Measurements from ENCODE around the gene CCDC183.
"Not testable (repeated sequence)": the region's sequence is repeated elsewhere in the genome, so short reads cannot be mapped to it uniquely, and the experiment has no call there.

Gene CCDC183

DNA sequence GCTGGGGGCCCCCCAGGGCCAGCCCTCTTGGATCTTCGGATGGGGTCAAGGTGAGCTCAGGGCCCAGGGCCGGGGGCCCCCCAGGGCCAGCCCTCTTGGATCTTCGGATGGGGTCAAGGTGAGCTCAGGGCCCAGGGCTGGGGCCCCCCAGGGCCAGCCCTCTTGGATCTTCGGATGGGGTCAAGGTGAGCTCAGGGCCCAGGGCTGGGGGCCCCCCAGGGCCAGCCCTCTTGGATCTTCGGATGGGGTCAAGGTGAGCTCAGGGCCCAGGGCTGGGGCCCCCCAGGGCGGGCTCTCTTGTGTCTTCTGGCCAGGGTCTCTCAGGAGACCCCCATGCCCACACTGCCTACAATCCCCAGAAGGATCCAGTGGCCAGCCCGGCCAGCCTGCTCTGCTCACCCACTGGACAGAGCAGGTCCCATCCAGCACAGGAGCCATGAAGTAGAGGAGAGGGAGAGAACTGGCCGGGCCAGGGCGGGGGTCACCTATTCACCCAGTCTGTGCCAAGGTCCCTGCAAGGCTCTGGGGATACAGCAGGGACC, 6.9 kb downstream of the CCDC183 start:
- DNase-seq: not testable (repeated sequence)

DNA sequence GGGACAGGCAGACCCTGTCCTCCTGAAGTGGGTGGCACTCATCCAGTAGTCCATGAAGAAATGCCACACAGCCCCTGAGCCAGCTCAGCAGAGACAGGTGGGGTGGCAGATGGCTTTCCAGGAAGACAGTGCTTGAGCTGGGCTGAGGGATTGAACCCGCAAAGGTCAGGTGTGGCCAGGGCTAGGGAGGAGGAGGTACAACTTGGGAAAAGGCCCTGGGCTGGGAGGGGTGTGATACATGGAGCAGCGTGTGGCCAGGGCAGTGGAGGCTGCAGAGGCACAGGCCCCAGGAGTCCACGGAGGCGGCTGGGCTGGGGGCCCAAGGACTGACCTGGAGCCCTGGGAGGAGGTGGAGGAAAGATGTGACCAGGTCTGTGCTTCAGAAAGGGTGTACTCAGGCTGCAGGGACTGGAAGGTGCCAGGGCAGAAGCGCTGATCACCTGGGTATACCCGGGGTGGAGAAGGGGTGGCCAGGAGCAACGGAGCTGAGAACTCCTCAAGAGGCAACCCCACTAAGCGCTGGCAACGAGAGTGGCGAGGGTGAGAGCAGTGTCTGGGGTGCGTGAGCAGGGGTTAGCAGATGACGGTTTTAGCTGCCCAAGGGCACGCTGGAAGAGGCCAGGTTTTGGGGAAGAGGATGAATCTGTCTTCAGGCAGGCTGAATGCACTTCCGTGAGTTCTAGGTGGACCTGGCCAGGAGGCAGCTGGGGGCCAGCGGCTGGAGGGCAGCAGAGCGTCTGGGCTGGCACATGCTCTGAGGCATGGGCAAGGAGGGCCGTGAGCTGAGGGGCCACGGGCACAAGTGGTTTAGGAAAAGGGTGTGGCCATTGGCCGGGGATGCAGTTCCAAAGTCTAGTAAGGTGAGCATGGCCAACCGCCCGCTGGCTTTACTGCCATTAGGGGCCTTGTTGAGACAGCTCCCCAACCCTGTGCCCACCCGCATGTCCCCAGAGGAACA, 7.7 kb downstream of the CCDC183 start:
- DNase-seq: no peak

DNA sequence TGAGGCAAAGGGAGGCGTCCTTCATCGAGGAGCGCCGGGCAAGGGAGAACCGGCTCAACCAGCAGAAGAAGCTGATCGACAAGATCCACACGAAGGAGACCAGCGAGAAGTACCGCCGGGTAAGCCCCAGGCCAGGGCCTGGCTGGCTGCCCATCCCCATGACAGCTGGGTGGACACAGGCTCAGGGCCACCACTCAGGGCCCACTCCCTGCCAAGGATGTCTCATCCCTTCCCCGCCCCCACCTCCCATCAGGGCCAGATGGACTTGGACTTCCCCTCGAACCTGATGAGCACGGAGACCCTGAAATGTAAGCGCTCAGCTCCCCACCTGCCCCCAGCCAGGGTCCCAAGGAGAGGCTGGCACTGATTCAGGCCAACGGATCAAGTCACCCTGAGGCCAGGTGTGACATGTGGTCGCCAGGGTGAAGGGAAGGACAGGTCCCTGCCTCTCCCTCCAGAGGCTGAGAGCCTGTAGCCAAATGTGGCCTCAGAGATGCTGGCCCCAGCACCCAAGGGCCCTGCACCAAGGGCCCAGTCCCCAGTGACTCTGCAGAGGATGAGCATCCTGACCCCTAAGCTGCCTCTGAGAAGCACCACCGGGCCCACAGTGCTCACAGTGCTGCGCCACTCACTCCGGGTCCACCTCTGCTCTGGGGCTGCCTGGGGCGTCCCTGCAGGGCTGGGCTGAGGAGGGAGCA, 8.5 kb downstream of the CCDC183 start:
- DNase-seq: no peak

DNA sequence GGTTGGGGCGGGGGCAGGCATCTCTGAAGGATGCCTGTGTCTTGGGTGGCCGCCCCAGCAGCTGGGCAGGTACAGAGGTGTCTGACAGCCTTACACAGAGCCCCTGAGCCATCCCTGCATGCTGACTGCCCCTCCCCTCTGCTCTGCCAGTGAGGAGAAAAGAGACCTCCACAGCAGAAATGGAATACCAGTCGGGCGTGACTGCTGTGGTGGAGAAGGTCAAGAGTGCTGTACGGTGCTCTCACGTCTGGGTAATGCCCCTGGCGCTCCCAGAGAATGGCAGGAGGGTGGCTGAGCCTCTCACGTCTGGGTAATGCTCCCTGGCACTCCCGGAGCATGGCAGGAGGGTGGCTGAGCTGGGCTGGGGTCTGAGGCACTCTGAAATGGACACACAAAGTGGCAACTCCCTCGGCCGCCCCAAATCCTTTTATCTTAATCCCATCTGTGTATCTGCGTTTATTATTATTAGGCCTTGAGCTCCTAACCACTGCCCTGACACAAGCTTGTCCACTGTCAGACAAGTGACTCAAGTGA, 9.1 kb downstream of the CCDC183 start:
- no peak for DNase-seq

DNA sequence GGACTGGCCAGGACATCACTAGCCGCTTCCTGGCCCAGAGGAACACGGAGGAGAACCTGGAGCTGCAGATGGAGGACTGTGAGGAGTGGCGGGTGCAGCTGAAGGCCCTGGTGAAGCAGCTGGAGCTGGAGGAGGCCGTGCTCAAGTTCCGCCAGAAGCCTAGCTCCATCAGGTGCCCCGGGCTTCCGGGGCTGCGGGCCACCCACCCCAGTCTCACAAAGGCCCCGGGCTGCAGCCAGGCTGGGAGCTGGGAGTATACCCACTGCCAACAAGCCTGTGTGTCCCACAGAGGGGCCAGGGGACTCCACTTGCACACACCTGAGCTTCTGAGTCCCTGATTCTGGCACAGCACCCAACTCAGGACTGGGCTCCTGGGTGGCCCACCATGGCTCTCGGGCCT, 9.9 kb downstream of the CCDC183 start:
- DNase-seq: no peak

DNA sequence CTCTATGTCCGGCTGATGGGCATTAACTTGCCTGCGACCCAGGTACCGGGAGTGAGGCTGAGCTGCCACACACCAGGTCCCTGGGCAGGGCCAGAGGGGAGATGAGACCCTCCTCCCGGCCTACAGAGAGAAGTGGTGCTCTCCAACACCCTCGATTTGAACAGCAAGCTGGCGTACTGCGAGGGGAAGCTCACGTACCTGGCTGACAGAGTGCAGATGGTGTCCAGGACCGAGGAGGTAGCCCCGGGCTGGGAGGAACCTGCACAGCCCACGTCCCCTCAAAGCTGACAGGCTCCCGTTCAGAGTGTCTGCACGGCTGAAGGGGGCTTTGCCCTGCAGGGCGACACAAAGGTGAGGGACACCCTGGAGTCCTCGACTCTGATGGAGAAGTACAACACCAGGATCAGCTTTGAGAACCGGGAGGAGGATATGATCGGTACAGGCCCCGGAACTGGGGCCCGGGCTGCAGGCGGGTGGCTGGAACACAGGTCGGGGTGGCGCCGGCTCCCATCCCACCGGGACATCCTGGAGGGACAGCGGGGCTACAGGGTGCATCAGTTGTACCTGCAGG, 10.6 kb downstream of the CCDC183 start:
- DNase-seq: no peak

DNA sequence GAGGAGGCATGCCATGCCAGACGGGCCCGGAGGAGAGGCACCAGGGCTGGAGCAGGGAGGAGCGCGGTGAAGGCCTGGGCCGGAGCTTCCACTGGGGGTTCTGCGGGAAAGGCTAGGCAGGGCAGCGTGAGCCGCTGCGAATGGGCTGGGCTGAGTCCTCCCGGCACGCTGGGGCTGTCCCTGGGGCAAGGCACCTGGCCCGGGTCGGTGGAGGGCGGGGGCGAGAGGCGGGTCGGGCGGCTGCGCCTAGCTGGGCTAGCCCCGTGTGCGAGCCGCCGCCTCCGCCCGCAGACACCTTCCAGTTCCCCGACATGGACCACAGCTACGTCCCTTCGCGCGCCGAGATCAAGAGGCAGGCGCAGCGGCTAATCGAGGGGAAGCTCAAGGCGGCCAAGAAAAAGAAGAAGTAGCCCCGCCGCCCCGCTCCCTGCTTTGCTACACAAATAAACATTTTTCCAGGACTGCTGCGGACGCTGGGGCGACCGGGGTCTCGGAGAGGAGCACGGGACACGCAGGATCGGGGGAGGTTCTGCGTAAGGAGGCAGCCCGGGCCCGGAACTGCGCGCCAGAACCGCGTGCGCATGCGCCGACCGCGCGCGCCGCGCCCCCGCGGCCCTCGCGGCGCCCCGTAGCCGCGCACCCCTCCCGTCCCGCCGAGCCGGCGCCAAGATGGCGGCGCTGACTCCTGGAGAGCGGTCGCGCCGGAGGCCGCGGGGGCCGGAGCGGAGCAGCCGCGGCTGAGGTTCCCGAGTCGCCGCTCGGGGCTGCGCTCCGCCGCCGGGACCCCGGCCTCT, 11.3 kb downstream of the CCDC183 start, which contains the start of gene RABL6:
Gene RABL6 (plus strand): TSS at position 668 of the 794 bp plus-strand sequence. CDS start 249 bp downstream, outside the sequence.
- peak; percentile 77 for DNase-seq

DNA sequence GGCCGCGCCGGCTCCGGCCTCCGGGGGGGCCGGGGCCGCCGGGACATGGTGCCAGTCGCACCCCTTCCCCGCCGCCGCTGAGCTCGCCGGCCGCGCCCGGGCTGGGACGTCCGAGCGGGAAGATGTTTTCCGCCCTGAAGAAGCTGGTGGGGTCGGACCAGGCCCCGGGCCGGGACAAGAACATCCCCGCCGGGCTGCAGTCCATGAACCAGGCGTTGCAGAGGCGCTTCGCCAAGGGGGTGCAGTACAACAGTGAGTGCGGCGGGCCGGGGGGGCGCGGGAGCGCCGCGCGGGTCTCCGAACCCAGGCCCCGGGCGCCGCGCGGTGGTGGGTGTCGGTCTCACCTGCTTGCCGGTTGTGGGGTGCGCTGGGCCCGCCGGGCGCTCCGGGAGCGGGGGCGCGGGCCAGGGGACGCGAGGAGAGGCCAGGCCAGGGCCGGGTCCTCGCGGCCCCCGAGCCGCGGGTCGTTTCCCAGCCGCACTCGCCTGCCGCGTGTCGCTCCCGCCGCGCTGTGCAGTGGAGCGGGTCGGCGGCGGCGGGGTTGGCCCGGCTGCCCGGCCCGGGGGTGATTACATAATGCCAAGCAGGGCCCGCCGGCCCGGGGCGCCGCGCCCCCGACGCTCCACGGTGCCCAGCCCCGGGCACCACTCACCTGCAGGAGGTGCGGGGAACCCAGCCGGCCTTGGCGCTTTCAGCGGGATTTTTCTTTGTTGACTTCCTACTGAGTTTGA, 12.1 kb downstream of the CCDC183 start:
- no peak for DNase-seq

DNA sequence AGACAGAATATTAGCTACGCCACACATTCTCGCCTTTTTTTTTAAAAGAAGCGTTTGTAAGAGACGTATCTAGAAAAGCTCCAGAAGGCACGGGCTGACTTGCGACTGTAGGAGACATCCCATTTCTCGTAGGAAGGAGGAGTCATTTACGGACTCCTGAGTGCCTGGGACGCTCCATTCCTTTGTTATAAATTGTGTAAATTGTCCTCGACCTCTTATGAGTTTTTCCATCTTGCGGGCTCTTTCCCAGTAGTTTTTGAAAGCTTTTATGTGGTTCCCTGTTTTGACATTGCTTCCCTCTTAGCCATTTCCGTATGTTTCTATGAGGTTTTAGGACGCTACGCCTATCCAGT, 12.6 kb downstream of the CCDC183 start:
- DNase-seq: no peak

DNA sequence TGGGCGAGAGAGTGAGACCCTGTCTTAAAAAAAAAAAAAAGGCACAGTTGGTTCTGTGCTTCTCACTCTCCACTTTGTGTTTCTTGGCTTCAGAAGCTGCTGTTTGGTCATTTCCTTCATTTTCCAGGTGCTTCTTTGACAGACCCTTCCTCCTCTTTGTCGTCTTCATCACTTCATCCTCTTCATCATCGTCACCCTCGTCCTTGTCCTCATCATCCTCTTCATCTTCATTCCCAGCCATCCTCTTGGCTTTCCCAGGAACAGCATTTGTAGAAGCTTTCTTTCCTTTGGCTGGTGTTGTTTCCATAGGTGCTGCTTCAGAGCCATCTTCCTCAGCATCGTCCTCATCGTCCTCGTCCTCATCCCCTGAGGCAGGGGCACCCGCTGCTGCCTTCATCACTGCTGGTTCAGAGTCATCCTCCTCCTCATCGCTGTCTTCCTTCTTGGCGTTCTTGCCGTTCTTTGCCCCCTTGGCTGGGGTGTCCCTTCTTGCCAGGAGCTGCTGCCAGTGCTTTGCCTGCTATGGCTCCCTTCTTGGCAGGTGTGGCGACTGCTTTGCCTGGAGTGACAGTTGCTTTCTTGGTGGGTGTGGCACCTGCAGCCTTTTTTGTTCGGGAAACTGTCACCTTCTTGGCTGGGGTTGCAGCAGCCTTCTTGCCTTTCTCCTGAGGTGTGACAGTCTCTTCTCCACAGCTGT, 18.7 kb downstream of the CCDC183 start:
- no peak for DNase-seq

DNA sequence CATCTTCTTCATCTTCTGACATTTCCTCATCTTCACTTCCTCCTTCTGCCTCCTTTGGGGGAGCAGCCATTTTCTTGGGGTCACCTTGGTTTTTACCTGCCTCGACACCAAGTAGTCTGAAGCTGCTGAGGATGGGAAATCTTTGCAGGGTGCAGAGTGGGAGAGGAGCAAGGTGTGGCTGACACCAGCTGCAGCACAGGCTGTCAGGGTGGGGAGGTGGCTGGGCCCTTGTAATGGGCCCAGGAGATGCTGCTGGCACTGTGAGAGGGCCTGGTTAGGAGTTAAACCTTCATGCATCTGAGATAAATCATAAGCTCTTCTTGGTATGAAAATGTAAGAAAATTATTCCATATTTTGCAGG, 19.3 kb downstream of the CCDC183 start:
- DNase-seq: no peak

DNA sequence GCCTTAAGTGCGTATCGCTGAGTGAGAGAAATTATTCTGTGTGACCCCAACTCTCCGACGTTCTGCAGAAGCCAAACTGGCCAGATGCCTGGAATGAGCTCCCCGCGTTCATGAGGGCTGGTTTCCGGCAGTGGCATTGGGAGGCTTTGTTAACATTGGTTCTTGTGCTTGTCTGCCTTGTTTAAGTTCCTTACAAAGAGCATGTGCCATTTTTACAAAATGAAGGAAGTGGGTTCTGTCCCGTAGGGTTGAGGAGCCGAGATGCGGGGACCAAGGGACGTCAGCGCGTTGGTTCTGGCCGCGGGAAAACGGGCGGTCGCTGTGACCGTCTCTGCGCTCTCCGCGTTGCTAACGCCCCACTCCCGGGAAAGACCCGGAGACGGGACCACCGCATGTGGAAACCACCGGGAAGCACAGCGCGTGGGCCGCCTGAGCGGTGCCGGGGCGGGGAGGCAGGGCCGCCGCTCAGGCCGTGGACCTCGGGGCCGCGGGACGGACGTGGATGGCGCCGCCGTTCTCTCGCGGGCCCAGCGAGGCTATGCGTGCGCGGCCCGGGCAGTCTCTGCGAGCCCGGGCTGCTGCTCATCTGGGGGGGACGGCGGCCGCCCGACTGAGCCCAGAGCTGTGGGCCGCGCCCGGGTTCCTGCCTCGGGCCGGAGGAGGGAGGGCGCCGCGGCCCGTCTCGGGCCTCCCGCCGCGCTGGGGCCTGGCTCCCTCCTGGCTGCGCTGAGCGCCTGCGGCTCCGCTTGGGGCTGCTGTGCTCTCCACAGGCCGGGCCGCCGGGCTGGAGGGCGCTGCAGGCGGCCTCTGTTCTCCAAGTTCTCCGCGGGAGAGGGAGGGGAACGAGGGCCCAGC, 25.1 kb downstream of the CCDC183 start:
- DNase-seq: no peak

DNA sequence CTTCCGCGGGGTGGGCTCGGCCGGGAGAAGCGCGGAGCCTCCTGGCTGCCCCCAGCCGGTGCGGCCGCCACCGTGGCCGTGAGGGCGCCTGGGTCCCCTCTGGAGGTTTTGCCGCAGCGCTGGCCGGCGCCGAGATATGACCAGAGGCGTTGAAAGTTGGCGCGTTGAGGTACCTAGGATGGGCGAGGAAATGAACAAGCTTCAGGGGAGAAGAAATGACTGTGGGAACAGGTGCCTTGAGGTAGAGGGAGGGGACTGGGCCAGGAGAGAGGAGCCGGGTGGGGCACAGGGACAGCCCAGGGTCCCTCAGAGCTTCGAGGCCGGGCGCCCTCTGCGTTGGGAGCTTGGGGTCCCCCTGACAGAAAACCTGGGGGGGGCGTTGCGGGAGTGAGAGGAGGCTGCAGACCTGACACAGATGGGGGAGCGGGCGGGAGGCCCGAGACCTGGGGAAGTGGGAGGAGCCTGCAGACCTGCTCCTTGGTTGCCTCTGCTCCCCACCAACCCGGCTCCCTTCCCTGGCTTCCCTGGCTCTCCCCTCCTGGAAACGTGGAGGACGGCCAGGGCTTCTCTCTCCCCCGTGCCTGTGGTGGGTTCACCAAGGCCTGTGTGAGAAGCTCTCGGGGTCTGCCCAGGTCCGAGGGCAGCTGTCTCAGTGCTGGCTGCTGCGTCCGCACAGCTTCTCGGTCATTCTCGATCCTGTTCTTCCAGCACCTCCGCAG, 25.8 kb downstream of the CCDC183 start:
- no peak for DNase-seq

DNA sequence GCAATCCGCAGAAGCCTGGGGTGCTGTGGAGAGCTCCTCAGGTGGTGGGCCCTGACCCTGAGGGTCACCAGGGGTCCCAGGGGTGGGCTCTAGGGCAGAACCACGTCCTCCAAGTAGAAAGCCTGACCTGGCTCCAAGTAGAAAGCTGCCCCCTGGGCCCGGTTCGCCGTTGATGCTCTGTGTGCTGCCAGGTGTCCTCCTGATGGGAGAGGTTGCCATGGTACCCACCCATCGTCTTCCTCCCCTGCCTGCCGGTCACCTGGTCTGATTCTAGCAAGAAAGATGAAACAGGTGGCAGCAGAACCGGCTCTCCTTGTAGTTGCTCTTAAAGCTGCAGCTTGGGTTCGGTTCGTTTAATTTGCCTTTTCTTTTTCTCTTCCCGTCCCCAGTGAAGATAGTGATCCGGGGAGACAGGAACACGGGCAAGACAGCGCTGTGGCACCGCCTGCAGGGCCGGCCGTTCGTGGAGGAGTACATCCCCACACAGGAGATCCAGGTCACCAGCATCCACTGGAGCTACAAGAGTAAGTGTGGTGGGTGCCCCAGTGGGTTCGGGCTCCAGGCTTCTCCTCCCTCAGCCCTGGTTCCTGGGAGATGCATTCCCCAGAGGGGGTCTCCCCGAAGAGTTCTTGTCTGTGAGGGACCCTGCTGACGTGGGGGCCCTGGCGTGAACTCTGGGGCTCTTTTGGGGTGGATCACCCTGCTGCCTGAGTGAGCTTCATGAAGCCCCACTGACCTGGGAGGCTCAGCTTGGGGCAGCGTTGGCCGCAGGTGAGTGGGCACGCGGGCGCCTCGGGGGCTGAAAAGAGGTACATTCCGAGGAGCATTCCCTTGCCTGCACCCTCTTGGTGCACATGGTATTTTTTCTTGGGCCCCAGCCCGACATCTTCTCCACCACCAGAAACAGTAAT, 27.3 kb downstream of the CCDC183 start:
- DNase-seq: no peak

DNA sequence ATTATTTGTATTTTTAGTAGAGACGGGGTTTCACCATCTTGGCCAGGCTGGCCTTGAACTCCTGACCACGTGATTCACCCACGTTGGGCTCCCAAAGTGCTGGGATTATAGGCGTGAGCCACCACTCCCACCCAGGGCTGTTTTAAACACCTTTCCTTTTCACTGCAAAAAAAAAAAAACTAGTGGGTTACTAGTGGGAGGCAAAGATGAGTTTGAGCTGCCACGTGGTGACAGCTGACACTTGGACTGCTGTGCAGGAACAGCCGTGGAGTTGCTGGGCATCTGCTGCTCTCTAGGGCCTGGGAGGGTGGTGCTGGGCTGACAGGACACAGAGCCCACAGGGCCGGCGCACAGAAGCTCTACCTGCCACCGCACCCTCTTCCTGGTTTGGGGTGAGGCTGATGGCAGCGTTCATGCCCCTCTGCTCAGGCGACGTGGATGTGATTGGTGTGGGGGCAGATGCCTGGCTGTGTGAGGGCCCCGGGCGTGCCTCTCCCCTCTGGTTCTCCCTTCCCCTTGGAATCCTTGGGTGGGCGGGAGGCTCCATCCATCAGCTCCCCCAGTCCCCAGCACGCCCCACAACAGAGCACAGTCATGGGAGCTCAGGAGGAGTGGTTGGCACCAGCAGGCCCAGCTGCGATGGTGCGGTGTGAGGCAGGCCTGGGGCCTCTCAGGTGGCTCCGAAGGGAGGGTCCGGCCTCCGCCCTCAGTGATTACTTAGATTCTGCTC, 28.5 kb downstream of the CCDC183 start:
- DNase-seq: no peak

DNA sequence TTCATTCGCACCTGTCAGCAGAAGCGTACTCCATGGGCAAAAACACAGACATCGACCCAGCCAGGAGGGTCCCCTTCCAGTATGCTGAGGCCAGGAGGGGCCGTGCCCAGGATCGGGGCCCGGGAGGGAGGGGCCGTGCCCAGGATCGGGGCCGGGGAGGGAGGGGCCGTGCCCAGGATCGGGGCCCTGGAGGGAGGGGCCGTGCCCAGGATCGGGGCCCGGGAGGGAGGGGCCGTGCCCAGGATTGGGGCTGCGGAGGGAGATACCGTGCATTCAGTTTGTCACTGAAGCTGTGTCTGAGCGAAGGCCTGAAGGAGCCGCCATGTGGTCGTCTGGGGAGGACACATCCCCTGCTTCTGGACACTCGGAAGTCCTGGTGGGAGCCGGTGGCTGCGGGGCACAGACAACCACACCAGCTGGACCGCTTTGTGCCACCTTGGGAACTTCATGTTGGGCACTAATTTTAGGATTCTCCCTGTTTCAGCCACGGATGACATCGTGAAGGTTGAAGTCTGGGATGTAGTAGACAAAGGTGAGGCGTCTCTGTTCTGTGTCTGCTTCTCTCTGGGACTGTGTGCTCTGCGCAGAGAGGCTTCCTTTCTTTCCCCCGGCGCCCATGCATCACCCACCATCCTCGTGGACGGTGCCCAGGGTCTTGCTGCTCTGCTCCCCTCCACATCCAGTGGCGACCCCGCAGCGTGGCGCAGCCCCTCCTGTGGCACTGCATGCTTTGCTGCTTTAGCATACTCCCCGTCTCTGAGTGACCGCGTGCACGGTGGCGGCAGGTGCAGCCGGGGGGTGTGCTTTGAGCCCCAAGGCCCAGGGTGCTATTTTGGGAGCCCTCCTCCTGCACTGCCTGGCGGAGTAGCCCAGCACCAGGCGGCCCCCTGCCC, 29.4 kb downstream of the CCDC183 start:
- DNase-seq: no peak

DNA sequence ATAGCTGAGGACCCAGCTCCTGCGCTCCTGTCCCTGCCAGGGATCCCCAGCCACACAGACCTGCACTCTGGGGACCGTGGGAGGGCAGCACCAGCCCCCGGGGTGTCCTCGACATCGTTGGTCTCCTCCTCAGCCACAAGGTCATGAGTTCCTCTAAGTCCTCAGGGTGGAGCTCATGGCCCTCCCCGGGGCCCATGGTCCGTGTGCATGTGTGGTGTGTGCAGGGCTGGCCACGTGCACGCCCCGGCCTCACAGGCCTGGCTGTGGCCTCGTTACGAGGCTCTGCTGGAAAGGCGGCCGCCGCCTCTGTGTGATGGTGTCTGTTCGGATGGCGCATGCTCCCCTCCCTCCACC, 30.0 kb downstream of the CCDC183 start:
- DNase-seq: no peak
